Activated naive CD4-positive, alpha-beta T cell treated with Interleukin-2 at 50 U/mL for 16 hours (primary cell): ENCODE measurements around the gene EZR.
A peak's percentile ranks its signal among the peaks of the same experiment; 100 is the strongest.
"Not testable (repeated sequence)": the region's sequence is repeated elsewhere in the genome, so short reads cannot be mapped to it uniquely, and the experiment has no call there.

Source experiments
- DNase-seq: peaks from one replicate; pipeline ENCODE4 v3.0.0-alpha.2; 2020

EZR gene

DNA sequence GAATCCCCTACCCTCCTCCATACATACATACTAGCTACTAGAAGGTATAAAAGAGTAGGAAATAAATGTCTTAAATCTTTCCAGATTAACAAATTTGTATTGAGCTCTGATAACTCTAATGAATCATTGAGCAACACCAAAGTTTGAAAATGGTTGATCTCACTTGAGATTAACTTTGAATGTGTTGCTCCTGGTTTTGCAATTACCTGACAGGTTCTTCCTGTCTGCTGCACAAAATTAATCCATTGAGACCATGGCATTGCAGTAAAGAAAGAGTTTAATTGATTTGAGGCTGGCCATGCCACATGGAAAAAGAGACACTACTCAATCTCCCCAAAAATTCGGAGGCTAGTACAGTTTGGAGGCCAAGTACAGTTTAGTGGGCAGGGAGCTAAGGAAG, 21.3 kb upstream of the EZR start:
- DNase-seq, result no peak

DNA sequence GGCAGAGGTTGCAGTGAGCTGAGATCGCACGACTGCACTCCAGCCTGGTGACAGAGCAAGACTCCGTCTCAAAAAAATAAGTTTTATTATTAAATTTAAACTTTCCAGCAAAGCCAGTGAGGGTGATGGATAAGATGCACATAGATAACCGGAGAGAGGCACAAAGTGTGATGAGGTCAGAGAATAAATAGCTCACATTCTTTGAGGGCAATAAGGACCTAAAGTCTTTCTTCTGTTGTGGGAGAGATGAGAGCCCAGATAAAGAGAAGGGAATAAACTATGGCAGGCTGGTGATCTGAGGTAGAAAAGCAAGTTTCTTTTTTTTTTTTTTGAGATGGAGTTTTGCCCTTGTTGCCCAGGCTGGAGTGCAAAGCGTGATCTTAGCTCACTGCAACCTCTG, 20.6 kb upstream of the EZR start:
- no peak for DNase-seq

DNA sequence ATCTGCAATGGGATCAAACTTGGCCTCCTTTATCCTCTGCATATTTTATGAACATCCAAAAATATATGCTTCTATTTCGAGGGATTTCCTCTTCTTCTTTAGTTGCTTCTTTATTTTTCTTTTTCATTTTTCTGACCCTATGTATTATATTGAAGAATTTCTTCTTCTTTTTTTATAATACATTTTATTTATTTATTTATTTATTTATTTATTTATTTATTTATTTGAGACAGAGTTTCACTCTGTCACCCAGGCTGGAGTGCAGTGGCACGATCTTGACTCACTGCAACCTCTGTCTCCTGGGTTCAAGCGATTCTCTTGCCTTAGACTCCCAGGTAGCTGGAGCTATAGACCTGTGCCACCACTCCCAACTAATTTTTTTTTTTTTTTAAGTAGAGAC, 19.6 kb upstream of the EZR start:
- DNase-seq, result not testable (repeated sequence)

DNA sequence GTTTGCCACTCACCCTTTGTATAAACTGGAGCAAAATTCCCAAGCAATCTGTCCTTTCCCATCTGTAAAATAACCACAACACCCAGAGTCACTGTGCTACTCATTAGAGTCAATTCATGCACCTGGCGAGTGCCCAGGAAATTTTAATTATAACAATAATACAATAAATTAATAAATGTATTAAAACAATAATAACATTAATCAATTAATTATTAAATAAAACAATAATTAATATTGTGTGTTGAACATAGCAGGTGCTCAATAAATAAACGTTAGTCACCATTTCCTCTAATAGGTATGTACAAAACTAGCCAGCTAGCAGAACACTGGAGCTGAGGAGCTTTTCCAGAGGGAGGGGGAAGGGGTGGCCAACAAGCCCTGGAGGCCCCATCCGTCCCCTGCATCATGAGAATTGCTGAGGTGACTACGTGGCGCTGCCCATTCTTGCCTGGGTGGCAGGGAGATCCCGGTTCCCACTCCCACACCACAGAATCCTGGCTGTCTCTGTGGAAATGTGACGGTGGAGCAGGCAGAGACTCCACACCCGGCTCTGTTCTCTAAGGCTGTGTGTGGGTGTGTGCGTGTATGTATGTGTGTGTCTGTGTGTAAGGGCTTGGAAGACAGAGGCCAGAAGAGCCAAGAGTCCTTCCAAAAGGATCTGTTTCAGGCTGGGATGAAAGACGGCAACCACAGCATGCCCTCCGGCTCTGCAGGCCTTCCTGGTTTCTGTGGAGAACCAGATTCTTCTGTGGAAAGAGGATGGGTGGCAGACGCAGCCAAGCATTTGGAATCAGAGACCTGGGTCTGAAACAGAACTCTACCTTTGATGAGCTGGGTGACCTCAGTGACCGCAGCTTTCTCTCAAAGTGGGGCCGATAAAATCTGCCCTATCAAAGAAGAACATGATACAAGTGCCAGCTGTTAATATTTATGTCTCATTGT, 18.8 kb upstream of the EZR start:
- DNase-seq, result no peak

DNA sequence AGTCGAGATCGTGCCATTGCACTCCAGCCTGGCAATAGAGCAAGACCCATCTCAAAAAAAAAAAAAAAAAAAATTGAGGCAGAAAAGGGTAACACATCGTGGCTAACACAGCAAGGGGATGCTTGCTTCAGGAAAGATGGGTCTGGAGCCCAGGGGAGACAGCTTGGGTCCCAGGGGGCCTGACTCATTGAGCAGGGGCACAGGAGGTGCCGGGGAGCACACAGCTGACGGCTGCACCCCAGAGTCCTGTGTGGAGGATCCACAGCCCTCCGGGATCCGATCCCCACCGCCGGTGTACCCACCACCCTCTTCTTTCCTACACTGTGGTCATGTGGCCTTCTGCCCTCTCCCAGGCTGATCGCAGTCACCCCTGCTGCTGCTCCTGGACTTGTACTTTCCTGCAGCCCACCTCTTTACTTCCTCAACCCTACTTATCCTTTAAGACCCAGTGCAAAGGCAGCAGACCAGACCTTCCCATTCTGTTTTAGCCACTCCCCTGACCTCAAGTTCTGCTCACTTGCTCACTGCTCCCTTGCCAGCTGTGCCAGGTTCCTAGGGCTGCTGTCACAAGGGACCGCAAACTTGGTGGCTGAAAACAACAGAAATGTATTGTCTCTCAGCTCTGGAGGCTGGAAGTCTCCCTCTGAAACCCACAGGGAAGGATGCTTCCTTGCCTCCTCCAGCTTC, 17.6 kb upstream of the EZR start:
- DNase-seq, result no peak

DNA sequence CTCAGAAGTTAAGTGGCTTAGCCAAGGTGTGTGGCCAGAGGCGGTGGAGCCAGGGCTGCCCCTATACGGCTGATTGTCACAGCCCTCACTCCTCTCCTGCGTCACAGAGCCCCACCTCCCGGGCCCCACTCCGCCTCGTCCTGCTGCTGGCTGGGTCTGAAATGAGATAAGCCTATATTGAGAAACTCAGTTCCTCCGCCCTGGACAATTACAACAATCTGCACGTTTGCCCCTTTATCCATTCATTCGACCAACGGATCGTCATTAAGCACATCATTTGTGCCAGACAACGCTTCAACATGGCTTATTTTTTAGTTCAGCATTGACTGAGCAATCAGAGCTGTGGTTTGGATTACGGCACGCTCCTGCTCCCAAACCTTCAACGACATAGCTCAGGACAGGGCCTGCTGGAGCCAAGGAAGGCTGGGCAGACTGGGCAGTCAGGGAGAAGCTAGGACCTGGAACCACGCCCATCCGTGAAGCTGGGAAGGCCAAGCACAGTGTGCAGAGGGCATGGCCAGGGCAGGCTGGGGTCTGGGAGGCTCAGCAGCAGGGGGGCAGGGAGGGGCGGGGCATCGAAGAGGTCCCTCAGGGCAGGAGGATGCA, 16.6 kb upstream of the EZR start:
- DNase-seq, result no peak

DNA sequence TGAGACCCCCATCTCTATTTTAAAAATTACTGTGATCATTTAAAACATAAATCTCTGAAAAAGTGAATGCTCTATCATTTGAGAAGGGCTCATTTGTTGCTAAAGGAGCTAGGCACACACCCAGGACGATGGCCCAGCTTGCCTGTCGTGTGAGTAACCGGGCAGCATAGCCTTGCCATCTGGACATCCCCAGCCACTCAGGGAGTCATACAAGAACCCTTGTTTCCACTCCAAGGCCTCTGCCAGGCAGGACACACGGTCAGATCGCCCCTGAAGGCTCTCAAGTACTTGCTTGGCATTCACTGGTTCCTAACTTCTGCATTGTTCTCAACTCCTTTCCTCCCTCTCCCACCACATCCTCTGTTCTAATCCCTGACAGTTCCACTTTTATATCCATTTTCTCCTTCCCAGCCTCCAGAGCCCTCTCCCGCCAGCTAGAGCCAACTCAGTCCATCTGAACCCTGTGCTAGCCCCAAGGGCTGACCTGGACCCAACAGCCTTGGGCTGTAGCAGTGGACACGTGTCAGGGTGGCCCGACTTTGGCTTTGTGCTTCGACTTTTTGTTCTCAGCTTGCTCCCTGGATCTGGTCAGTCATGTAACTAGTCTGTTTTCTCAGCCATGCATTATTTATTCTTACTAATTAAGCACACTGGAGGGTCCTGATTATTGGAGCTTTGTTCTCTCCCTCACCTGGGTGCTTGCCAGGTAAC, 15.7 kb upstream of the EZR start:
- no peak for DNase-seq

DNA sequence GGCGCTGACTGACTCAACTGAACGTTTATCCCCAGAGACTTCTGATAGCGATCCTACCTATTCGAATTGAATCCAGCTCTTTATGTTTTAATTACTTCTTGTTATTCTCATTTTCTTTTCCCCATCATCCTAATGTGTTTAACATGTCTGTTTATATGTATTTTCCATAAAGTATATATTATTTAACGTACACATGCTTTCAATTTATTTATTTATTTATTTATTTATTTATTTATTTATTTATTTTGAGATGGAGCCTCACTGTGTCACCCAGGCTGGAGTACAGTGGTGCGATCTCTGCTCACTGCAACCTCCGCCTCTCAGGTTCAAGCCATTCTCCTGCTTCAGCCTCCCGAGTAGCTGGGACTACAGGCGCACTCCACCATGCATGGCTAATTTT, 13.6 kb upstream of the EZR start:
- not testable (repeated sequence) for DNase-seq

DNA sequence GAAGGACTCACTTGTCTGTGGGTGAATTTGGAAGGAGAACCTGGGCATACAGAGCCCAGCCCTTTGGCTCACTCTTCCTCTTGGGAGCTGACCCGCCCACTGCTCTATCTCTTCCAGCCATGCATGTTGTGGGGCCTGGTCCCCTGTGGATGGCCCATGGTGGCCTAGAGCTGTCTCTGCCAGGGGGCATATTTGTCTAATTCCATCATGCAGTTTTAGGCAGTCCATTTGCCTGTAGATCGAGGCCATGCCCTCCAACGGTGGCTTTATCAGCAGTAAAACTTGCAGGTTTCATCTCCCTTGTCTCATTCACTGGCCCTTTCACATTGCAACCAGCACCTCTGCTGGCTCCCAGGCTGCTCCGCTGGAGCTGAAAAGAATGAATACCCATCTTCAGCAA, 12.9 kb upstream of the EZR start:
- DNase-seq, result no peak

DNA sequence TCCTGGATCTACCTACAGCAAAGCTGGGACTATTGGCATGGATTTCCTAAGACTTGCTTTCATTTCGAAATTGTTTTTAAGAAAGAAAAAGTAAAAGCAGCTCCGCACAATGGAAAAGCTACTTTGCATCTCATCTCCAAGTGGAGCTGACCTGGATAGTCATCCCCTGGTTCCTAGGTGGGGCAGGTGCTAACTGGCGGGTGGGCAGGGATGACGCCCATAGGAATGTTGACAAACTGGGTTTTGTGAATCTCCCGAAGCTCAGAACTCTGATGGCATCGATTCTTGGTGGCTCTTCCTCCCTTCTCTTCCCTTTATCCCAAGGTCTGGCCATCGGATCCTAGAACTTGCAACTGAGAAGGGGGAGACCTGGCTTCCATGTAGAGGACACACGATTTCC, 12.4 kb upstream of the EZR start:
- DNase-seq, result no peak

DNA sequence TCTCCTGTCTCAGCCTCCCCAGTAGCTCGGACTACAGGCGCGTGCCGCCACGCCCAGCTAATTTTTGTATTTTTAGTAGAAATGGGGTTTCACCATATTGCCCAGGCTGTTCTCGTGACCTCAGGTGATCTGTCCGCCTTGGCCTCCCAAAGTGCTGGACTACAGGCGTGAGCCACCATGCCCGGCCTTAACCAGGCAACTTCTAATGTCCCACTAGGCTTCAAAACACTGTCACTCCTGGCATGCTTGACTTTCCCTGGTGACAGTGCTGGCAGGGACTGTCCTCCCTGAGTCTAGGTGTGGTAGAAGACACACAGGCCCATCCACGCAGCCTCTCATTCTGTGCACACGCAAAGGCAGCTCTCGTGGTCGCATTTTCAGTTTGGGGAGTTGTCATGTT, 11.6 kb upstream of the EZR start:
- DNase-seq, result no peak

DNA sequence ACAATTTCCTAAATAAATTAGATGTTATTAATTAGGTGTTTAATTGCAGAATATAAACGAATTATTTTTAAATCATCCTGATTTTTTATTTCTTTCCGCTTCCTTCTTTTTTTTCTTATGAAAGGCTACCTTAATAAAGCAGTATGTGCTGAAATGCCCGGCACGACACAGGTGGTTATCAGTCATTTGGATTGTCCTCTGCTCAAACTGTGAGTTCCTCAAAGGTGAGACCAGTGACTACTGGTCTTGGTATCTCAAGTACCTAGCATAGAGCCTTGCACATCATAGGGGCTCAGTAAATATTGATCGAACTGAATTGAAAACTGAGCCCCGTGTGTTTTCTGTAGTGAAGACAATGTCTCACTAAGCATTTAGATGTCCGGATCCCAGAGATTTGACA, 9.6 kb upstream of the EZR start:
- no peak for DNase-seq

DNA sequence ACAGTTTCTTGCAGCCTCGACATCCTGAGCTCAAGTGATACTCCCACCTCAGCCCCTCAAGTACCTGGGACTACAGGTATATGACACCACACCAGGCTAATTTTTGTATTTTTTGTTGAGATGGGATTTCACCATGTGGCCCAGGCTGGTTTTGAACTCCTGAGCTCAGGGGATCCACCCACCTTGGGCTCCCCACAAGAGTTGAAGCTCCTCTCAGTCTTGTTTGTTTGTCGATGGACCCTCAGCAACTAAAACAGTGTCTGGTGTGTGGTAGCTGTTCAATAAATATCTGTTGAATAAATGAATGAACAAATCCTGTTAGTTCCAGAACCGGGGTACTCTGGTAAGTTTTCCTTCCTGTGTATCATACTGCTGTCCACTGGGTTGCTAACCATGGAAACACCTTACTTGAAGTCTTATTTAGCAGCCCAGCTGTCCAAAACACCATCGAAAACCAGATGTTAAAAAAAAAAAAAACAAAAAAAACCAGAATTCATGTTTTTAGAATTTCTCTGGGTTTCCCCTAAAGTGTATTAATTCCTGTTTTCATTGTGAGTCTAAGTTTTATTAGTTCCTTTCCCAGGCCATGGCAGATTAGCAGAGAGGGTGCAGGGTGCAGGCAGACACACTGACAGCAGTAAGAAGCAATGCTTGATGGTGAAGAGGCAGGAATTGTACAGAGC, 7.8 kb upstream of the EZR start:
- DNase-seq, result no peak

DNA sequence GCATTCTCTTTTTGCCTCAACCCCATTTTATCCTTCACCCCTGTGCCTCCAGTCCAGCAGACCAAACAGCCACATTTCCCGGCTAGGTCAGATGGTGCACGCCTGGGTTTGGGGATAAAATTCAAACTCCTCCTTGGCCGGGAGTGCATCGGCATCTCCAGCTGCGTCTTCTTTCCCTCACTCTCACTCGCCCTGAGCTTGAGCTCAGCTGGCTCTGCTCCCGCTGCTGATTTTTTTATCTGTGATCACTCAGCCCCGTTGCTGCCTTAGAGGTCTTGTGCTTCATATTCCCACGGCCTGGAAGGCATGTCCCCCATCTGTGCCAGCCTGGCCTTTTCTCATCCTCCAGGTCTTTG, 6.8 kb upstream of the EZR start:
- no peak for DNase-seq

DNA sequence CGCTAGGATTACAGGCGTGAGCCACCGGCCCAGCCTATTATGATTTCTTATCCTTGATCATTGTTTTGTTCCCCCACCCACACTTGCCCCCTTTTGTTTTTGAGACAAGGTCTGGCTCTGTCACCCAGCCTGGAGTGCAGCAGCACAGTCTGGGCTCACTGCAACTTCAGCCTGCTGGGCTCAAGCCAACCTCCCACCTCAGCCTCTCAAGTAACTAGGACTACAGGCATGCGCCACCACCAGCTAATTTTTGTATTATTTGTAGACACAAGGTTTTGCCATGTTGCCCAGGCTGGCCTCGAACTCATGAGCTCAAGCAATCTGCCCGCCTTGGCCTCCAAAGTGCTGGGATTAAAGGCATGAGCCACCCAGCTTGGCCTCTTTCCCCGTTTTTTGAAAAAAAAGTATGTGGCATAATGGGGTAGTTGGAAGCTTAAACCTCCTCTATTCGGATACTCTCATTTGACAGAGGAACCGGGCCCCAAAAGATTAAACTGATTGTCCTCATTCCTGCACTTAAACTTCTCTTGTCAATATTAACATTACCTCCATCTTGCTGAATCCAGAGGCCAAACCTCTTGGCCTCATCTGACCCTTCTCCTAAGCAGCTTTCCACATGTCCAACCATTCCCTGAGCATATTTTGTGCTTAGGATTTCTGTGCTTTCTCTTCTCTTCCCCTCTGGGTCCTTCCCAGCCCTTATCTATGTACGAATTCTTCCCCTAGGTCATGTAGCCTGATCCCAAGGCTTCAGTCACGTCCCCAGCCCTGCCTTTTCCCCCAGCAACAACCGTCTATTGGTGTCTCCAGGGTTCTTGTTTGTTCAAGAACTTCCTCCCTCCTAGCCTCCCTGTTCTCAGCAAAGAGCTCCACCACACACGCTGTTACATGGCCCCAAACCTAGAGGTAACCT, 6.1 kb upstream of the EZR start:
- no peak for DNase-seq

DNA sequence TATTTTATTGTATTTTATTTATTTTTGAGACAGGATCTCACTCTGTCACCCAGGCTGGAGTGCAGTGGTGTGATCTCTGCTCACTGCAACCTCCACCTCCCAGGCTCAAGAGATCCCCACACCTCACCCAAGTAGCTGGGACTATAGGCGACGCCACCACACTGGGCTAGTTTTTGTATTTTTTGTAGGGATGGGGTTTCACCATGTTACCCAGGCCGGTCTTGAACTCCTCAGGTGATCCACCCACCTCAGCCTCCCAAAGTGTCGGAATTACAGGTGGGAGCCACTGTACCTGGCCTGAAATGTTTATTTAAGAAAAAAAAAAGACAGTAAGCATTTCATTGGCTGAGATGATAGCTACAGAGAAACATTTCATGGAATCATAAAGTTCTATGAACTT, 4.4 kb upstream of the EZR start:
- DNase-seq, result not testable (repeated sequence)

DNA sequence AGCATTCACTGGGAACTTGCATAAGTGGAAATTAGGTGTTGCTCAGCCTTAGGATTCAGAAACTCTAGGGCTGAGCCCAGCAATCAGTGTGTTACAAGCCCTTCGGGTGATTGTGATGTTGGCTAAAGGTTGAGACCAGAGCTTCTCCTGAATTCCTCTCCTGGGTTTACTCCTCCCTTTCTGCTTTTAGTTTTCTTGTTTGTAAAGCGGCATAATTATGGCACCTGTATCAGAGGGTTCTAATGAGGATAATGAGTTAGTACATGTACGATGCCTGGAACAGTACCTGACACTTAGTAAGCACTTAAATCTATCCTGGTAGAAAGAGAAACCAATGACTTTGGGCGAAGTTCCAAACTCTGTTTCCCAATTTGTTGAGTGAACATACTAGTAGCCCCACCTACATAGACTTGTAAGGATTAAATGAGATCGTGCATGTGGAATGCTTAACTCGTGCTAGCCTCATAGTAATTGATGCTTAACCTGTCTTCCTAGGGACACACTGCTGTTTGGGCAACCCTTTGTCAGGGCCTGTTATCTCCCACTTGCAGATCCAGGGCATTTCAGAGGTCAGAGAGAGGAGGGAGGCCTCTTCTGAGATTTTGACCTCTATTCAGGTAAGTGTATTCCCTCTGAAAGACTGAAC, 932 bp upstream of the EZR start:
- no peak for DNase-seq

DNA sequence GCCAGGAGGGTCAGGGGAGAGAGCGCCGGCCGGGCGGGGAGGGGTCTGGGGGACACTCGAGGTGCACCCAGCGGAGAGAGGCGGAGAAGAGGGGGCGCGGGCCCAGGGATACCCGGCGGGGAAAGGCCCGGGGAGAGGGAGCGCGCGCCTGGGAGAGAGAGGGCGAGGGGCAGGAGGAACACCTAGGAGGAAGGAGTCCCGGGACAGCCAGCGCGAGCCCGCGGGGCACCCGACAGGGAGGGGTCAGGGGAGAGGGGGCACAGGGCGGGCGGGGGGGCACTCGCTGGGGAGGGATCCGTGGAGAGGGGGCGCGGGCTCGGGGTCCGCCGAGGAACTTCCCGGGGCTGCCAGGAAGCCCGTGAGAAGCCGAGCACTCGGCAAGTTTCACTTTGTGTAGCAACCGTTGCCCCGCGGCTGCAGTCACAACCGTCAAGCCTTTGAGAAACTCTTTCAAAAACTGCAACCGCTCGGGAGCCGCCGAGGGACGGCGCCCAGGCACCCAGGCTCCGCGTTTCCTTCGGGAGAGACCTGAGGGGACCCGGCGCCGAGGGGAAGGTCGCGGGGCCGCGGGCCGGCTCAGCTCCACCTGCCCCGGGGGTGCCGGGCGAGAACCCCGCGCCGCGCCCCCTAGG, 471 bp downstream of the EZR start:
- DNase-seq, result peak; percentile 74

DNA sequence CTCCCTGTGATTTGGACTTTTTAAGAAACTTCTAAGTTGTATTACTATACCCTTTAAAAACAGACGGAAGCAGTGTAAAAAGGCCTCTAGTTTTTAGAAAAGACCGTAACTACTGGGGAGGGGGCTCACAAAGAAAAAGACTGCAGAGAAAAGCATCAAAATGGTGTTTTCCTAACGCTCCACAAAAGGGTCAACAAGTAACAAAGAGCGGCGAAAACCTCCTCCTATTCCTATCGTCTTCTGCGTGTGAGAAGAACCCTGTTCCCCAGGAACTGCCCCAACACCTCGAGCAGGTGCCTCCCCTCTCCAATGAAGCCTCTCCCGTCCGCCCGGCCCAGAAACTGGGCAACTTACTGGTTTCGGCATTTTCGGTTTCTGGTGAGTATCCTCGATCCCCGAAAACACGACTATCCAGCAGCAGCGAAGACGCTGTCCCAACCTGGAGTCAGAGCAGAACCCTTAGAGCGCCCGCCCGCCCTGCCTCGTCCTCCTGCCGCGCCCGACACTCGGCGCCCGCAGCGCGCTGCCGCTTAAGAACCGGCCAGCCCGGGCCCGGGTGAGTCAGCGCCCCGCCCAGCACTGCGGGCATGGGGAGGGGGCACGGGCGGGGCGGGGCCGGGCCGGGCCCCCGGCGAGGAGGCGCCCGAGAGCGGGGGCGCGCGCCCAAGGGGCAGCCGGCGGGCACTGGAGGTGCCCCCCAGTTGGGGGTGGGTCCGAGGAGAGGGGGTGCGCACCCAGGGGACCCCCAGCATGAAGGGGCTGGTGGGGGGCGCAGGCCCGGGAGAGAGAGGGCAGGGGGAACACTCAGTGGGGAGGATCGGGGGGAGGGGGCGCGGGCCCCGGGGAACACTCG, 1.2 kb downstream of the EZR start:
- peak; percentile 81 for DNase-seq
